Endothelial cell of umbilical vein (primary cell): ENCODE measurements around the gene MNS1.

Experiments used
- EZH2 ChIP-seq: IDR thresholded peaks from 2 replicates; pipeline ENCODE4 v1.6.1; 2012; ENCODE audit warnings: borderline replicate concordance, low read depth, mild to moderate bottlenecking, moderate library complexity, low read length, inconsistent platforms; ENCODE audit not compliant: severe bottlenecking
- FOS ChIP-seq: IDR thresholded peaks from 2 replicates; pipeline ENCODE4 v1.6.1; 2011; ENCODE audit warnings: mild to moderate bottlenecking, low read length, moderate library complexity, borderline replicate concordance; ENCODE audit not compliant: insufficient read depth
- GATA2 ChIP-seq: IDR thresholded peaks from 2 replicates; pipeline ENCODE4 v1.7.0; 2011; ENCODE audit warnings: low read depth, mild to moderate bottlenecking, moderate library complexity, mixed read lengths, low read length; ENCODE audit not compliant: insufficient read length, insufficient read depth
- MYC ChIP-seq: IDR thresholded peaks from one replicate; pipeline ENCODE4 v1.6.1; 2011; ENCODE audit warnings: mild to moderate bottlenecking, low read depth, low read length
- POLR2A ChIP-seq: IDR thresholded peaks from 2 replicates; pipeline ENCODE4 v1.6.1; 2012; ENCODE audit warnings: low read depth, mild to moderate bottlenecking, control low read depth, low read length
- POLR2AphosphoS5 ChIP-seq: IDR thresholded peaks from 2 replicates; pipeline ENCODE4 v1.6.1; 2012; ENCODE audit warnings: low read depth, mild to moderate bottlenecking, control low read depth, low read length, moderate library complexity; ENCODE audit not compliant: insufficient read depth
- TF ChIP-seq, protein P1 (sequence below), 2 donors: IDR thresholded peaks; 1 replicate in 1 of 2; 2 replicates in 1 of 2; pipeline ENCODE4 v1.5.1; 2011; ENCODE audit warnings: low read length in 2 of 2, mild to moderate bottlenecking in 2 of 2, moderate library complexity in 2 of 2, control low read depth in 1 of 2, inconsistent platforms in 1 of 2, low read depth in 1 of 2; ENCODE audit not compliant: insufficient read depth in 1 of 2; ENCODE audit errors: extremely low read depth in 1 of 2

DNA sequence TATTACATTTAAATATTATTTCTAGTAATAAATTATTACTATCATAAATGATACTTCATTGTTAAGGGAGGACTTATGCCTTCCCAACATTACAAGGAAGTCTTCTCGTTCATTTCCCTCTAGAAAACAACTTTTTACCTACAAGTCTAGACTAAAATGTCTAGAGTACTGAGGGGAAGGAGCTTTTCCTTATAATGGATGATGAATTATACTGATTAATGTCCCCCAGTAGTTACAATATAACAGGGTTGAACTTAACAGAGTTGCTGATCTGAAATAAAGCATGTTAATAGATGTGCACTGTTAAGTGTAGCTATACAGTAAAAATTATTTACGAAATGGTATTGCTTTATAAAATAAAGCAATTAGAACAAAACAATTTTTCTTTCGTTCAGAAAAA, 2.7 kb upstream of the MNS1 start:
- TF ChIP-seq, protein P1, sequence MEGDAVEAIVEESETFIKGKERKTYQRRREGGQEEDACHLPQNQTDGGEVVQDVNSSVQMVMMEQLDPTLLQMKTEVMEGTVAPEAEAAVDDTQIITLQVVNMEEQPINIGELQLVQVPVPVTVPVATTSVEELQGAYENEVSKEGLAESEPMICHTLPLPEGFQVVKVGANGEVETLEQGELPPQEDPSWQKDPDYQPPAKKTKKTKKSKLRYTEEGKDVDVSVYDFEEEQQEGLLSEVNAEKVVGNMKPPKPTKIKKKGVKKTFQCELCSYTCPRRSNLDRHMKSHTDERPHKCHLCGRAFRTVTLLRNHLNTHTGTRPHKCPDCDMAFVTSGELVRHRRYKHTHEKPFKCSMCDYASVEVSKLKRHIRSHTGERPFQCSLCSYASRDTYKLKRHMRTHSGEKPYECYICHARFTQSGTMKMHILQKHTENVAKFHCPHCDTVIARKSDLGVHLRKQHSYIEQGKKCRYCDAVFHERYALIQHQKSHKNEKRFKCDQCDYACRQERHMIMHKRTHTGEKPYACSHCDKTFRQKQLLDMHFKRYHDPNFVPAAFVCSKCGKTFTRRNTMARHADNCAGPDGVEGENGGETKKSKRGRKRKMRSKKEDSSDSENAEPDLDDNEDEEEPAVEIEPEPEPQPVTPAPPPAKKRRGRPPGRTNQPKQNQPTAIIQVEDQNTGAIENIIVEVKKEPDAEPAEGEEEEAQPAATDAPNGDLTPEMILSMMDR (IDR thresholded peaks at IDR 0.05; ENCODE audit: extremely low read depth in 1 of 2, insufficient read depth in 1 of 2, low read depth in 1 of 2, low read length in 2 of 2) = no peak
- TF ChIP-seq POLR2AphosphoS5 (no peak), MYC (no peak), EZH2 (no peak), FOS (no peak), POLR2A (no peak), GATA2 (no peak)
